Heart left ventricle (tissue), 16 donors: ENCODE data around the gene CROCC. TPM values are rescaled to one million over a fixed set of nuclear protein-coding genes. Genes with fewer than 3 reads are reported as not detected.
A peak's percentile ranks its signal among the peaks of the same experiment; 100 is the strongest.
"Not testable (repeated sequence)": the region's sequence is repeated elsewhere in the genome, so short reads cannot be mapped to it uniquely, and the experiment has no call there.

Source experiments
- ATAC-seq, 4 donors: fragments of 200-7000 bp; cut with Tn5 transposase; one replicate each; pipeline ENCODE4 v1.9.1; 2020 to 2022; ENCODE audit warnings: moderate library complexity in 4 of 4, mild to moderate bottlenecking in 3 of 4, moderate number of reproducible peaks in 1 of 4
- DNase-seq, 5 donors: peaks; one replicate each; pipeline ENCODE4 v3.0.0-alpha.2; 2020
- H3K27ac ChIP-seq, 12 donors: fragments of 200-600 bp; sonication (generic) in 4 of 12; one replicate each; pipeline versions ENCODE4 v1.5.0 to v1.8.0; 2016 to 2022; ENCODE audit warnings: mild to moderate bottlenecking in 2 of 12
- H3K27me3 ChIP-seq, 9 donors: fragments of 200-600 bp; sonication (generic) in 2 of 9; one replicate each; pipeline versions ENCODE4 v1.5.1 to v1.8.0; 2016 to 2022; ENCODE audit warnings: mild to moderate bottlenecking in 3 of 9
- H3K36me3 ChIP-seq, 9 donors: fragments of 200-600 bp; sonication (generic) in 2 of 9; one replicate each; pipeline versions ENCODE4 v1.5.0 to v1.8.0; 2018 to 2022; ENCODE audit warnings: mild to moderate bottlenecking in 2 of 9
- H3K4me1 ChIP-seq, 12 donors: fragments of 200-600 bp; sonication (generic) in 4 of 12; one replicate each; pipeline versions ENCODE4 v1.5.0 to v1.8.0; 2016 to 2022; ENCODE audit warnings: mild to moderate bottlenecking in 3 of 12
- H3K4me3 ChIP-seq, 12 donors: fragments of 200-600 bp; sonication (generic) in 4 of 12; one replicate each; pipeline versions ENCODE4 v1.5.0 to v1.8.0; 2017 to 2022; ENCODE audit warnings: mild to moderate bottlenecking in 9 of 12, moderate library complexity in 4 of 12
- H3K9me3 ChIP-seq, 12 donors: fragments of 200-600 bp; sonication (generic) in 4 of 12; one replicate each; pipeline versions ENCODE4 v1.5.0 to v1.8.0; 2016 to 2022; ENCODE audit warnings: mild to moderate bottlenecking in 1 of 12
- CTCF ChIP-seq, 12 donors: fragments of 200-600 bp; sonication (generic) in 4 of 12; IDR thresholded peaks; one replicate each; pipeline versions ENCODE4 v1.5.0 to v1.8.0; 2018 to 2022; ENCODE audit warnings: antibody characterized with exemption in 12 of 12, mild to moderate bottlenecking in 5 of 12
- POLR2A ChIP-seq, 2 donors: fragments of 450-650 bp; IDR thresholded peaks; one replicate each; pipeline ENCODE4 v1.6.1; 2017; ENCODE audit warnings: antibody characterized with exemption in 2 of 2, mild to moderate bottlenecking in 2 of 2, moderate library complexity in 2 of 2
- WGBS, 4 donors: extraction: QIAGEN DNeasy Blood & Tissue Kit in 2 of 4; methylation state at CpG; one replicate each; pipeline versions ENCODE4 v1.1.5 to v1.1.7; 2013 to 2018; 5-methylcytosine and 5-hydroxymethylcytosine counted together
- intact Hi-C, 10 donors: fragments of 100-400 bp; cut with DNase I; formaldehyde crosslinking; loops; one replicate each; pipeline versions ENCODE4 v1.11.1 to v1.14.2; 2022
- long read RNA-seq, 3 donors: library from polyadenylated mRNA; unstranded; transcript quantifications; one replicate each; pipeline ENCODE4 v2.0.0, GENCODE V29; 2020 to 2021
- polyA plus RNA-seq, 2 donors: library from polyadenylated mRNA; stranded (reverse); fragments of 200-250 nt; gene quantifications; one replicate each; pipeline ENCODE4 v1.2.3, GENCODE V29; 2013
- total RNA-seq, 9 donors: library from RNA; depleted of rRNA in 2 of 9; stranded (reverse); fragments of >200 nt in 2 of 9; fragmentation: NEBNext Ultra II Directional in 3 of 9; extraction: Animal tissue kit (Norgen Biotek cat#: 25700) in 3 of 9; gene quantifications; one replicate each; pipeline versions ENCODE4 v1.1.0 to v1.2.4, GENCODE V29; 2016 to 2023
- donor health status: ischemic (EF 13 %, LVEDD 7.1; RV severe dilation, severe dysfunction).
- donor health status: healthy with polysubstance abuse.
- donor health status: DM: no; HTN: yes; CAD: no.
- donor health status: DM: no; HTN: no; CAD: no.
- donor health status: ischemic (EF 25% LVEDD 6.9; RV normal size, moderate dysfunction).
- donor health status: ischemic (EF 25% LVEDD 5.7; RV mildly dilated, moderate dysfunction).
- donor health status: healthy.
- donor health status: DM: yes; HTN: yes; CAD: no.
- donor health status: ischemic (EF 35%, LVEDD 5.7; RV mildly dilated, moderate dysfunction).
- donor health status: nonischemic (EF 11% LVEDD 7.7; RV severe dilation, severe dysfunction).
- donor health status: DM: yes; HTN: yes; CAD: no.
- donor health status: PGD.
- donor health status: ischemic (EF 29% LVEDD 5.4; RV normal size, mild dysfunction).
- donor health status: nonischemic (EF 23%, LVEDD 6.1; RV moderate dilation, normal function).

Gene CROCC
- total RNA-seq (10 to 100 TPM in 3 of 9 donors, 1 to 10 TPM in 6; 3.9 to 12.5 (median 6.7) TPM), polyA plus RNA-seq (10 to 100 TPM in 1 of 2 donors, 1 to 10 TPM in 1; 7.6 to 17.0 TPM)
- long read RNA-seq, donor 1, partial matches to known transcripts: 10 of 18 reads
- long read RNA-seq, donor 1, other reads (novel, unspliced or antisense): 8 of 18 reads
- long read RNA-seq, donor 2: 0 reads
- long read RNA-seq, donor 3, partial matches to known transcripts: 8 of 23 reads
- long read RNA-seq, donor 3, other reads (novel, unspliced or antisense): 15 of 23 reads

DNA sequence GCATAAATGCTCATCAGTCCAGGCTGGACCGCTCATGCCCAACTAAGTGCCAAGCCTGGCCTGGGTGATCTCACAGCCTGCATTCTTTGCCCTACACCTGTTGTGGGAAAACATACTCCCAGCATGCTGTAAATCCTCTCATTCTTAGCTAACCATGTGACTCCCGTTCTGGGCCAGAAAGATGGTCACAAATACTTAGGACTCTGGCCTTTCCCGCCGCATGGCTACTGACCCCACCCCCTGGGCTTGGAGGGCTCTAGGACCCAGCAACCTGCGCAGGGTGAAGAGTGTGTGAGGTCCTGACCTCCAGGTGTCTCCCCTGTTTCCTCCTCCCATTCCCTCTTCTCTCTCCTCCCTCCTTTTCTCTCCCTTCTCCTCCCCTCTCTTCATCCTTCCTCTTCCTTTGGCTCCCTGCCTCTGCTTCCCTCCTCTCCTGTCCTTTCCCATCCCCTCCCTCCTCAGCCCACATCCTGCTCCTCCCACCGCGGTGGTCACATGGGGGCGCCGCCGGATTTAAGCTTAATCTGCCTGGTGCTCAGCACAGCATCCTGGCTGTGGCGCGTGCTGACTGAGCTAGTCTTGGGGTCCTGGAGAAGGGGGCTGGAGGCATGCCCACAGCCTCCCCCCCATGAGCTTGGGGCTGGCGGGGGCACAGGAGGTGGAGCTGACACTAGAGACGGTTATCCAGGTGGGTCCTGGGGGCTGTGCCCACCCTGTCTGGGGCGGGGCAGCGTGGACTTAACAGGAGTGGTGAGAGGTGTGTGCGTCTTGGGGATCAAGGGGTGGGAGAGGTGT, at the start of gene CROCC:
TSS of gene CROCC (plus strand) at position 541 of the 795 bp plus-strand sequence. CDS start at position 629, 88 bp downstream.
- WGBS, 4 donors: 26 to 37% (median 36%) methylated on average over 17 of the region's 17 CpGs
- Histone ChIP-seq H3K4me1 (peaks cover 0 to 16% (median 9%) of the 10 kb centered on the region in 12 donors), H3K27ac (no peak within 1 kb of the TSS), H3K9me3 (no peaks in the 10 kb centered on the region), H3K36me3 (no peaks in the 10 kb centered on the region), H3K27me3 (no peaks in the 10 kb centered on the region), H3K4me3 (no peak within 1 kb of the TSS)
- no peak for TF ChIP-seq CTCF (IDR thresholded peaks at IDR 0.05)
- no peak for TF ChIP-seq POLR2A (IDR thresholded peaks at IDR 0.05)
- ATAC-seq (peak in 3 of 4 donors; percentile 5 to 40 (median 28)), DNase-seq (peak in 3 of 5 donors; percentile 33 to 69 (median 42))
- intact Hi-C loops: loop anchor here in 1 of 10 donors (10.0 kb wide), 1 partner anchor 197 kb away; no protein-coding TSS in a partner anchor

- Histone ChIP-seq H3K27me3 (peaks cover 0 to 44% (median 22%) of the 10 kb centered on the region in 9 donors), H3K4me3 (peak overlapping the region in 9 of 12 donors; percentile 21 to 48 (median 35))
- H3K4me1 ChIP-seq, H3K27ac ChIP-seq, H3K36me3 ChIP-seq, intact Hi-C loops, H3K9me3 ChIP-seq: not testable (repeated sequence)
- peak in 4 of 5 donors; percentile 19 to 71 (median 54) for DNase-seq
- ATAC-seq: peak; percentile 73 to 94 (median 82)
- 19 to 31% (median 24%) methylated on average over 54 to 59 of the region's 66 CpGs for WGBS, 4 donors
Measured at GRCh38 chr1:16872152-16873075, 49.3 kb upstream of the CROCC start.

GRCh38 chr1:16873076-16873879, 48.5 kb upstream of the CROCC start:
- H3K4me3 ChIP-seq: peak overlapping the region in 9 of 12 donors; percentile 21 to 48 (median 35)
- ATAC-seq (peak in 2 of 4 donors; percentile 37 to 71), DNase-seq (peak; percentile 35 to 86 (median 57))
- H3K27ac ChIP-seq, H3K36me3 ChIP-seq, H3K4me1 ChIP-seq, H3K9me3 ChIP-seq, intact Hi-C loops: not testable (repeated sequence)
- H3K27me3 ChIP-seq: peaks cover 0 to 44% (median 22%) of the 10 kb centered on the region in 9 donors
- 8 to 13% (median 10%) methylated on average over 39 to 42 of the region's 52 CpGs for WGBS, 4 donors

- 29 to 41% (median 33%) methylated on average over 24 to 32 of the region's 35 CpGs for WGBS, 4 donors
- ATAC-seq: not testable (repeated sequence)
Measured at GRCh38 chr1:16874968-16875765, 46.6 kb upstream of the CROCC start.

DNA sequence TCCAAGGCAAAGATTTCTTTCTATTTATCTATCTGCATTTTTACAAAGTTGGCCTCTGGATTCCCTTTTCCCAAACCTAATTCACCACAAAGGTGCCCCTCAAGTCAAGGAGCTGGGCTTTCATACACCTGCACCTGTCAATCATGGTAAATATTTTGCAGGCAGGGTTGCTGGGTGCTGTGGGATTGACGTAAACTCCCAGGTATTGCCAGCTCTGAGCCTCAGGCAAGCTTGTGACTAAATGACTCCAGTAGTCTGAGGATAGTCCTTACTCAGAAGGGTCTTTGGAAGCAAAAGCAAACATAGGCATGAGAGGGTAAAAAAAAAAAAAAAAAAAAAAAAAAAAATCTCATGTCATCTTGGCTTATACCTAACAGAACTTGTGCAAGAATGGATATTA, 40.0 kb upstream of the CROCC start:
- 88 to 100% (median 91%) methylated on average over 1 of the region's 1 CpG for WGBS, 4 donors
- H3K27ac ChIP-seq, ATAC-seq, DNase-seq, H3K4me1 ChIP-seq, H3K4me3 ChIP-seq, intact Hi-C loops, H3K36me3 ChIP-seq, H3K9me3 ChIP-seq: not testable (repeated sequence)
- peaks cover 0 to 21% (median 7%) of the 10 kb centered on the region in 9 donors for H3K27me3 ChIP-seq

More at GRCh38 chr1:16874968-16875765, 46.6 kb upstream of the CROCC start:
- DNase-seq, intact Hi-C loops, H3K9me3 ChIP-seq, H3K36me3 ChIP-seq, H3K27ac ChIP-seq, H3K4me3 ChIP-seq, H3K4me1 ChIP-seq: not testable (repeated sequence)
- peaks cover 0 to 57% (median 26%) of the 10 kb centered on the region in 9 donors for H3K27me3 ChIP-seq
